Cardiac muscle cell (in vitro differentiated cells and primary cell): Measurements from ENCODE around the gene ZBTB21. TPM values are rescaled to one million over a fixed set of nuclear protein-coding genes. Genes with fewer than 3 reads are reported as not detected.

Experiments used
- DNase-seq, 2 donors: peaks; one replicate each; pipeline versions ENCODE4 v3.0.0 to v3.0.0-alpha.2; 2010 to 2017; ENCODE audit warnings: low read depth in 1 of 2, low spot score in 1 of 2
- H3K27ac ChIP-seq: fragments of 200-600 bp; sonication (generic); 2 replicates; pipeline ENCODE4 v1.5.1; 2016
- H3K27me3 ChIP-seq: fragments of 200-600 bp; sonication (generic); 2 replicates; pipeline ENCODE4 v1.6.0; 2016; ENCODE audit warnings: control low read depth
- H3K36me3 ChIP-seq: fragments of 200-600 bp; sonication (generic); 2 replicates; pipeline ENCODE4 v1.5.1; 2016; ENCODE audit warnings: control low read depth
- H3K4me1 ChIP-seq: fragments of 200-600 bp; sonication (generic); 2 replicates; pipeline ENCODE4 v1.8.1; 2017; ENCODE audit warnings: low read depth, mild to moderate bottlenecking, mixed run types
- H3K4me3 ChIP-seq: fragments of 200-600 bp; sonication (generic); 2 replicates; pipeline ENCODE4 v1.5.1; 2016; ENCODE audit warnings: mild to moderate bottlenecking
- H3K9me3 ChIP-seq: fragments of 200-600 bp; sonication (generic); 2 replicates; pipeline ENCODE4 v1.5.1; 2017; ENCODE audit warnings: low read depth, mild to moderate bottlenecking, control low read depth
- polyA plus RNA-seq: library from polyadenylated mRNA; unstranded; fragments of >200 nt; fragmentation: Nextera tagmentation; extraction: Ambion mirVana; gene quantifications from 2 replicates; pipeline ENCODE4 v1.2.1, GENCODE V29; 2016
- total RNA-seq: library from RNA; depleted of rRNA; stranded (reverse); fragments of >200 nt; gene quantifications from 2 replicates; pipeline ENCODE4 v1.2.3, GENCODE V29; 2016
- TF ChIP-seq, protein P1 (sequence below): IDR thresholded peaks from 2 replicates; pipeline ENCODE4 v1.5.1; 2012; ENCODE audit warnings: low read depth, mild to moderate bottlenecking, low read length

Gene ZBTB21
- total and polyA plus RNA-seq, 2 experiments from 2014 or later: 2.6 to 3.7 TPM

DNA sequence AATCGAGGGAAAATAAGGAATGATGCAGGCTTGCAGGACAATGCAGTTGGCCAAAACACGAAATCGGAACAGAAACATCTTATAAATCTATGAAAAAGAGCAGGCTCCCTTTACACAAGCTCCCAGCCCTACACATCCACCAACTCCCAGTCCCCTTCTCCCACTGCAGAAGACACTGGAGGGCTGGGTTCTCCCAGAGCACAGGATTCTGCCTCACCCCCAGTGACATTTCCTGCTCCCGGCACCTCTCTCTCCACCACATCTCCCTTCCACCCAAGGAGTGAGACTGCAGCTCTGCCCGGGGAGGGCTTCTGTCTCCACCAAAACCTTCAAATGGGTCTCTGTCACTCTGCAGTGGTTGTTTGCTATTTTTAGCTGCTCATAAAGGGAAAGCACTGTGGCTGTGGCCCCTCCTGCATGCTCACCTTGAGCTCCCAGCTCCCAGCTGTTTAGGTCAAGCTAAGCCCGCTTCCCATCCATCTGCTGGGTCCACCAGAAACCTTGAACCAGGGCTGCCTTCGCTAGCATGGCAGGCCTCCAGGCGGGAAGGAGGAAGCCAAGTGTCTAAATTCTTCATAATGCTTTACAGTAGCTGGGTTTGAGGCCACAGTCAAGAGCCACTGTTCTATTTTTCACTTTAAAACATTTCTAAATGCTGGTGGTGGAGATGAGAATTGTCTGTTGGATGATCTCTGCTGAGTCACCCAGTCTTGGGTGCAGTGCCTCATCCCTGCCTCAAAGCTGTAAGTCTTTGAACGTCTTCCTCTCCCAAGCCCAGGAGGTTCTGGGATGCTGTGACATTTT is 53.0 kb downstream of the ZBTB21 start:
- peak overlapping the region; percentile 51 for H3K27ac ChIP-seq
- TF ChIP-seq, protein P1, sequence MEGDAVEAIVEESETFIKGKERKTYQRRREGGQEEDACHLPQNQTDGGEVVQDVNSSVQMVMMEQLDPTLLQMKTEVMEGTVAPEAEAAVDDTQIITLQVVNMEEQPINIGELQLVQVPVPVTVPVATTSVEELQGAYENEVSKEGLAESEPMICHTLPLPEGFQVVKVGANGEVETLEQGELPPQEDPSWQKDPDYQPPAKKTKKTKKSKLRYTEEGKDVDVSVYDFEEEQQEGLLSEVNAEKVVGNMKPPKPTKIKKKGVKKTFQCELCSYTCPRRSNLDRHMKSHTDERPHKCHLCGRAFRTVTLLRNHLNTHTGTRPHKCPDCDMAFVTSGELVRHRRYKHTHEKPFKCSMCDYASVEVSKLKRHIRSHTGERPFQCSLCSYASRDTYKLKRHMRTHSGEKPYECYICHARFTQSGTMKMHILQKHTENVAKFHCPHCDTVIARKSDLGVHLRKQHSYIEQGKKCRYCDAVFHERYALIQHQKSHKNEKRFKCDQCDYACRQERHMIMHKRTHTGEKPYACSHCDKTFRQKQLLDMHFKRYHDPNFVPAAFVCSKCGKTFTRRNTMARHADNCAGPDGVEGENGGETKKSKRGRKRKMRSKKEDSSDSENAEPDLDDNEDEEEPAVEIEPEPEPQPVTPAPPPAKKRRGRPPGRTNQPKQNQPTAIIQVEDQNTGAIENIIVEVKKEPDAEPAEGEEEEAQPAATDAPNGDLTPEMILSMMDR: no peak
- no peaks in the 10 kb centered on the region for H3K36me3 ChIP-seq
- H3K9me3 ChIP-seq: no peaks in the 10 kb centered on the region
- no peak overlapping the region for H3K4me3 ChIP-seq
- peaks cover 3% of the 10 kb centered on the region for H3K27me3 ChIP-seq
- DNase-seq: peak; percentile 31 to 54
- peaks cover 16% of the 10 kb centered on the region for H3K4me1 ChIP-seq

DNA sequence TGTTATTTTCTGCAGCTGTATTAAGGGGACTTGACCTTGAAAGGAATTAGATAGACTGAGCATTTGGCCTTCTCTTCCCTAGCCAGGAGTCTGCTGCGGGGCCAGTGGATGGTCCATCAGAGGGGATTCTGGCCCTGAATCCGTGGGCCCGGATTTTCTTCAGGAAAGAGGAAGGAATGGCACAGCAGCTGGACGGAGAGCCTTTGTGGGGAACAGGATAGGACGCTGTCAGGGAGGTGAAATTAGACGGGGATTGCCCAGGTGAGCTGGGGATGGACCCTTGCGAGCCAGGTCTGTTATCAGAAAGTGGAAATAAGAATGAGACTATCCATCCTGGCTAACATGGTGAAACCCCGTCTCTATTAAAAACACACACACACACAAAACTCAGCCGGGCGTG is 54.6 kb downstream of the ZBTB21 start:
- H3K36me3 ChIP-seq: no peaks in the 10 kb centered on the region
- H3K9me3 ChIP-seq: no peaks in the 10 kb centered on the region
- no peak overlapping the region for H3K27ac ChIP-seq
- no peak overlapping the region for H3K4me3 ChIP-seq
- peaks cover 16% of the 10 kb centered on the region for H3K4me1 ChIP-seq
- TF ChIP-seq, protein P1: no peak
- no peak for DNase-seq
- peaks cover 7% of the 10 kb centered on the region for H3K27me3 ChIP-seq

DNA sequence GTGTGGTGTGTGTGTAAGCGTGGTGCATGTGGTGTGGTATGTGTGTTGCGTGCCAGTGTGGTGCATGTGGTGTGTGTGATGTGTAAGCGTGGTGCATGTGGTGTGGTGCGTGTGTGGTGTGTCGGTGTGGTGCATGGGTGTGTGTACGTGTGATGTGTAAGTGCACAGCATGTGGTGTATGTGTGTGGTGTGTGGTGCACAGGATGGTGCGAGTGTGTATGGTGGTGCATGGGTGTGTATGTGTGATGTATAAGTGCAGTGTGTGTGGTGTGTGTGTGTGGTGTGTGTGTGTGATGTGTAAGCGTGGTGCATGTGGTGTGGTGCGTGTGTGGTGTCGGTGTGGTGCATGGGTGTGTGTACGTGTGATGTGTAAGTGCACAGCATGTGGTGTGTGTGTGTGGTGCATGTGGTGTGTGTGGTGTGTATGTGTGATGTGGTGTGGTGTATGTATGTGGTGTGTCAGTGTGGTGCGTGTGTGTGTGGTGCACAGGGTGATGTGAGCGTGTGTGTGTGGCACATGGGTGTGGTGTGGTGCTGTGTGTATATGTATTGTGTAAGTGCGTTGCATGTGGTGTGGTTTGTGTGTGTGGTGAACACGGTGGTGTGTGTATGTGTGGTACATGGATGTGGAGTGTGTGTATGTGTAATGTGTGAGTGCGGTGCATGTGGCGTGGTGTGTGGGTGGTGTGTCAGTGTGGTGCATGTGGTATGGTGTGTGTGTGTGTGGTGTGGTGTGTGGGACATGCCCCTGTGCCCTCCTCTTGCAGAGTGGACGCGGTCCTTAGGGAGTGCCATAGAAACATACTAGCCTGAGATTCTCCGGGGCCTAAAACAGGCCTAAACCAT is 55.3 kb downstream of the ZBTB21 start:
- Histone ChIP-seq H3K27me3 (peaks cover 7% of the 10 kb centered on the region), H3K4me3 (no peak overlapping the region), H3K36me3 (no peaks in the 10 kb centered on the region), H3K27ac (no peak overlapping the region), H3K9me3 (no peaks in the 10 kb centered on the region), H3K4me1 (peaks cover 16% of the 10 kb centered on the region)
- no peak for DNase-seq
- TF ChIP-seq, protein P1: no peak

DNA sequence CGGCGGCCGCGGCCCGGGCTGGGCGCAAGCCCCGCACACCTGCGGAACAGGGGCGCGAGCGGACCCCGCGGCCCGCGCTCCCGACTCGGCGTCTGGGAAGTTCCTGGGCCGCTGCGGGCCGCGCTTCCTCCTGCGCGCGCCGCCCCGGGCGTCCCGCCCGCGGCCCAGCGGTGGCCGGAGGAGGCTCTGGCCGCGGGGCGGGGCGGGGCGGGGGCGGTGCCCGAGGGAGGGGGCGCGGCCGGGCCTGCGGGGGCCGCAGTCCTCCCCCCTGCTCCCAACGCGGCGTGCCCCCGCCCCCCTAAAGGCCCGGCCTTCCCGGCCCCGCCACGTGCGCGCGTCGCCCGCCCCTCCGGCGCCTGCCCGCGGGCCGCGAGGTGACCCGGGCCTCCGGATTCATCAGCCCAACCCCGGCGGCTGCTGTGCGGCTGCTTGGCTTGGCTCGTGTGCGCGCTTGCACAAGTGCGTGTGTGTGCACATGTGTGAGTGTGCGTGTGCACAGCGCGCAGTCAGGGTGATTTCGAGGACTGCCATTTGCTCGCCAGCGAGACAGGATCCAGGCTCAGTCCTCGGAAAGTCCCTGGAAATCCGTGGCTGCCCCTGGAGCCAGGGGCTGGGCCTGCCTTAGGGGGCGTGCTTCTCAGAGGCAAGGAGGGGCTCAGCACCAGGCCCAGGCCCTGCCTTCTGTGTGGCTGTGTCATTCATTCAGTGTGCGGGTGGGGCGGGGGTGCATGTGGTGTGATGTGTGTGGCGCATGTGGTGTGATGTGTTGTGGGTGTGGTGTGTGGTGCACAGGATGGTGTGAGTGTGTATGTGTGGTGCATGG is 56.1 kb downstream of the ZBTB21 start, which contains the start of gene C2CD2:
Gene C2CD2 (minus strand): TSS at position 188 of the 823 bp plus-strand sequence. CDS start 370 bp downstream, outside the sequence.
- Histone ChIP-seq H3K27ac (no peak within 1 kb of the TSS), H3K27me3 (peaks cover 7% of the 10 kb centered on the region), H3K4me3 (peak within 1 kb of the TSS; percentile 49), H3K9me3 (no peaks in the 10 kb centered on the region), H3K4me1 (peaks cover 16% of the 10 kb centered on the region), H3K36me3 (no peaks in the 10 kb centered on the region)
- peak; percentile 82 to 85 for DNase-seq
- TF ChIP-seq, protein P1: no peak

DNA sequence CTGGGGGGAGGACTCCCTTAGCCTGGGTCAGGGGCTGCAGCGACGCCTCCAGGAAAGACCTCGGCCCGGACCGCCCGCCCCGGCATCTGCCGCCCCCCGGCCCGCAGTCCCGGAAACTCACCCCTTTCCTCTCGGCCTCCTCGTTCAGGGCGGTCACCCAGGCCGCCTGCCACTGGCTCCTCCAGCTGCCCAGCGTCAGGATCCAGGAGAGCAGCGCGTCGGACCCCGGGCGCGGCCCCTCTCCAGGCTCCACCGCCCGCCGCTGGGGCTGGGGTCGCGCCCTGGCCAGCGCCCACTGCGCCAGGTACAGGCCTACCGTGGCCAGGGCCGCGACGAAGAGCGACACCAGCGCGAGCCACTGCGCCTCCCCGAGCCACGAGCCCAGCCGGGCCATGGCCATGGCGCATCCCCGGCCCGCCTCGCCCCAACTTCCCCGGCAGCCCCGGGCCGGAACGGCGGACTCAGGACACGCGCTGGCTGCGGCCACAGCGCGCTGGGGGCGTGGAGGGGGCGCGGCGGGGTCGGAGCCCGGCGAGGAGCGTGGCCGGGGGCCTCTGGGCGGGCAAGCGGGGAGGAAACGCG is 56.8 kb downstream of the ZBTB21 start:
- Histone ChIP-seq H3K9me3 (no peaks in the 10 kb centered on the region), H3K4me1 (peaks cover 16% of the 10 kb centered on the region), H3K36me3 (no peaks in the 10 kb centered on the region), H3K4me3 (peak overlapping the region; percentile 49), H3K27me3 (peaks cover 7% of the 10 kb centered on the region), H3K27ac (no peak overlapping the region)
- TF ChIP-seq, protein P1: no peak
- peak in 1 of 2 donors; percentile 45 for DNase-seq
